HG03060 (cell line): ENCODE data around the gene RNASE8.

ENCODE experiments used
- ATAC-seq: cut with Tn5 transposase; IDR thresholded peaks from one replicate; pipeline ENCODE4 v1.9.1; 2021; ENCODE audit warnings: low read depth, moderate number of reproducible peaks; ENCODE audit not compliant: unreplicated experiment

Gene RNASE8

DNA sequence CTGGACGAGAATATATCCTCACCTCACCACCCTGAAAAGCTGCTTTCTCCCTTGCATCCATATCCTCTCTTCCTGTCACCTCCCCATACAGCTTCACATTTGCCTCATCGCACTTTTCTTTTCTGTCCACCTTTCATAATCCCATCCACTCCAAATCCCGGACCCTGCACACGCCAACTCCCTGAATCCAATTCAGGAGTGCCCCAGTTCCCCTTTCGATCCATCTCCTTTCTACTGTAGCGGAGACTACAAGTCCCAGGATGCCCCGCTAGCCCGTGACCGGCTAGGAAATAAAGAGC is 45.7 kb downstream of the RNASE8 start:
- ATAC-seq: no peak

DNA sequence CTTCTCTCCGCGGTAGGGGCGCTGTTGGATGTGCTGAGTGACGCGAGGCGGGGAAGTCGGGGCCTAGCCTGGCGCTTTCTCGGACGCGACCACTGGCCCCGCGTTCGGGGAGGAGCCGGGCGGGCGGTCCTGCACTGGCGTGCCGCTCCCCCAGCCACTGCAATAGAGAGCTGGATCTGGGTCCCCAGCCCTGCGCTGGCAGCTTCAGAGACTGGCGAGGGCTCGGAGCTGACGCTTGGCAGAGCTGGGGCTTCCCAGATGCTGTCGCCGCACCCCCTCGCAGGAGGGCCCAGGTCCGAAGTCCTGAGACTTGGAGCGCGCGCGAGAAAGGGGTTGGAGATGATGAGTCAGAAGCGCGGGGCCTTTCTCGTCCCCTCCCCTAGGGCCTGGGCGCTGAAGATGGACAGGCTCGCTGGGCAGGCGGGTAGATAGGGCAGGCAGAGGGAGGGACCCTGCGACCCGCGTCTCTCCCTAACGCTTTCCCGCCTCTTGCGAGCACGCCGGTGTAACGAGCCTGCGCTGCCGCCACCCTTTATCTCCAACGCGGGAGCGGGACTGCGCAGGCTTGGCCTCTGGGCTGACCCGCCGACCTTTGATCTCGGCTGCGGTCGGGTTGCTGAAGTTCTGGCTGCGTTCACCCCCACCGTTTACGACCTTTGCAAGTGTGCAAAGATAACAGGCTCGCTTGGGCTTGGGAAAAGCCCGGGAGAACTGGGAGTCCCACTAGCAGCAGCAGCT is 46.3 kb downstream of the RNASE8 start:
- peak; percentile 79 for ATAC-seq

DNA sequence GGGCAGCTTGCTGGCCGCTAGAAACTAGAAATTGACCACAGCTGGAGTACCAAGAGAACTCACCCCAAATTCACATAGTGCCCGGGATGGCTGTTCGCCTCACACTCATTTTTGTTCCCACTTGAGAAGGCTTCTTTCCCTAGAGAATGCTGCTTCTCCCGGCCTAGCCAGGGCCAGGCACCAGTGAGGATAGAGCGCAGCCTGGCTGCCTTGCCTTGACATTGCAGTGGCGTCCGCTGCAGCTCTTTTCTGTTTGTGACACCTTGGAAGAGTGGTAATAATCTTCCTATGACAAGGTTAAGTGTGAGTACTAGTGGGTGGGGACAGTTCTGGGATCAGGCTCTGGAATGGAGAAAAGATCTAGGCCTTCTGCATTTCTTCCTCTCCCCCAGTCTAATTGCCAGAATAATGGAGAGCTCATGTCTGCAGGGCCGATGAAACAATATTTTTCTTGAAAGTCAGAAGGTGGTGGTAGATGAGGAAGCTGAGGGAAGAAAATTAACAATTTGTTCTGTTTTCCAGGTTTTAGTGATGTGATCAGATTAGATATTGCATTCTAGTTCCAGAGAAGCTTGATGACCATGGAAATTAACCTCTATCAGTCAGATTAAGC is 46.9 kb downstream of the RNASE8 start:
- ATAC-seq: no peak

DNA sequence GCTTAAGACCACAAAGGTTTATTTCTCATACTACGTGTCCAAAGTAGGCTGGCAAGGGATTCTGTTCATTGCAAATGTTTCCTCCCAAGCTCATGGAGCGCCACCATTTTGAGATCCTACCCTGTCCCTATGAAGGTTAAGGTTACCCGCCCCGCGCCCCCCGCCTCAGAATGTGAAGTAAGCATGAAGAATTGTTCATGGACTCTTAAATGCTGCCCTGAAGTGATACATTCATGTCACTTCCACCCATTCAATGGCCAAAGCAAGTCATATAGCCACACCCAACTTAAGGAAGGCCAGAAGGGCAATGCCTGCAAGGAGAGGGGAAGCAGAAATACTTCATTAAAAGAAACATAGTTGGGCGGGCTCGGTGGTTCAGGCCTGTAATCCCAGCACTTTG is 47.5 kb downstream of the RNASE8 start:
- ATAC-seq: no peak

DNA sequence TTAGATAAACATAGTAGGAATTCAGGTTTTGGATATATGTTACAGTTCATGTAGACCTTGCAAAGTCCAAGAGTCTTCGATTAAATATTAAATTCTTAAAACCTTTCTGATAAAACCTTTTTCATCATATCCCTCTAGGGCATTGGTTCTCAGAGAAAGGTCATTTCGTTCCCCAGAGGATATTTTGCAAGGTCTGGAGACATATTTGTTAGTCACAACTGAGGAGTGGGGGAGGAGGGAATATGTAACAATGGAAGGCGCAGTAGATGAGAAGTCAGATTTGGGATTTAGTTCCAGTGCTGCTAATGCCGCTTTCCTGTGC is 48.5 kb downstream of the RNASE8 start:
- ATAC-seq: no peak

DNA sequence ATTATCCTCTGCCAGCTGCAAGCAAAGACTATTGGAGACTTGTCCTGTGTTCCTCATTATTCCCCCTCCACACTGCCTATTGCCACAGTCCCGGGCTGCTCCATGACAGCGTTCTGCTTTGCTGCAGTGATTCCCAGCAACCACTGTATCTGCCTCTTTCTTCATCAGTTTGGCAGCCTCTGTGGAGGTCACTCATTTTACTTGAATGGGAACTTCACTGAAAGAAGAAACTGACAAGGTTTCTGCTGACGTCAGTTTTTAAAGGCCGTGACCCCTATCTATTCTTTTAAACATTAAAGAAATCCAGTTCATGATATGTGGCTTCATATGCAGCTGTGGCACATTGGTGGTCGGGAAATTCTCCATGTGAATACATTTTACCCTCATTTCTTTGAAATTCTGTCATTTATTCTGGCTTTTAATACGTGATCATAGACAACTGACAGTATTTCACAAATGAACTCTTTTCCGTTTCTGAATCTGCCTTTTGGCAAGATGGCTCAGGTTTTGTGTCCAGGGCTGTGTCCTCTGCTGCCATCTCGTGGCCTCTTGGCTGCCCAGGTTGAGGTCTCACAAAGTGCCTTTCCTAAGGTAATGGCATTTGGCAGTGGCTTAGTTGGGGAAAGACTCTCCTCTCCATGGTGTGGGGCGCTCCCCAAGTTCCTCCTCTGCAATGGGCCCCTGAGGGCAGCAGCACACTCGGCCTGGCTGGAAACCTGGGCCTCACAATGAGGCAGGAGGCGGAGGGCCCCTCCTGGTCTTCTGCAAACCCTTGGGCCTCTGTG is 49.1 kb downstream of the RNASE8 start:
- no peak for ATAC-seq

DNA sequence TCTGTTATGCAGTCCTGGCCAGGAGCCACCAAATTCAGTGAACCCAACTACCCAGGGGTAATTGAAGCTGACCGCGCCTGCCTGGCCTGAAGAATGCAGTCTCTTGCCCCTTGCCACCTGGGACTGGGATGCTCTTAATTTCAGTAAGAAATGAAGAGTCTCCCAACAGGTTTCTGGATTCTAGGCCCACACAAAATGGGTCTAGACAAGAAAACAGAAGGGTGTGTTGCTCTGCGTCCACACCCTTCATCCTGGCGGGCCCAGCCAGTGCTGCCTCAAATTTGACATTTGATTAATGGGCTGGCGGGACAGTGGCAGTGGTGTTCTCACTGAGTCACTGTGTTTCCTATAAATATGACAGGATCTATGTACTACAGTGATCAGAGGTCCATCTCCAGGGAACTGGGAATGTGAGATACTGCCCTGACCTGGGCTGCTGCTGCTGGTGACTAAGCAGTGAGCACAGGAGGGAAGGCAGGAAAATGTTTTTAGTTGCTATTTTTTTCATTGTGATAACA is 49.7 kb downstream of the RNASE8 start:
- no peak for ATAC-seq
